ENCODE results near the gene ANKS1A. TPM values are rescaled to one million over a fixed set of nuclear protein-coding genes. Genes with fewer than 3 reads are reported as not detected.
A peak's percentile ranks its signal among the peaks of the same experiment; 100 is the strongest.

Gene ANKS1A
- total RNA-seq, 2 donors from 2014 or later = 26.7 to 30.9 TPM

GRCh38 chr6:35091346-35092083 lies 202.5 kb downstream of the ANKS1A start:
- no peak for DNase-seq (ENCODE audit: low spot score)
- peaks cover 30% of the 10 kb centered on the region for H3K36me3 ChIP-seq
- no peak overlapping the region for H3K27ac ChIP-seq
- no peaks in the 10 kb centered on the region for H3K27me3 ChIP-seq
- no peaks in the 10 kb centered on the region for H3K9me3 ChIP-seq
- TF ChIP-seq, protein P1, sequence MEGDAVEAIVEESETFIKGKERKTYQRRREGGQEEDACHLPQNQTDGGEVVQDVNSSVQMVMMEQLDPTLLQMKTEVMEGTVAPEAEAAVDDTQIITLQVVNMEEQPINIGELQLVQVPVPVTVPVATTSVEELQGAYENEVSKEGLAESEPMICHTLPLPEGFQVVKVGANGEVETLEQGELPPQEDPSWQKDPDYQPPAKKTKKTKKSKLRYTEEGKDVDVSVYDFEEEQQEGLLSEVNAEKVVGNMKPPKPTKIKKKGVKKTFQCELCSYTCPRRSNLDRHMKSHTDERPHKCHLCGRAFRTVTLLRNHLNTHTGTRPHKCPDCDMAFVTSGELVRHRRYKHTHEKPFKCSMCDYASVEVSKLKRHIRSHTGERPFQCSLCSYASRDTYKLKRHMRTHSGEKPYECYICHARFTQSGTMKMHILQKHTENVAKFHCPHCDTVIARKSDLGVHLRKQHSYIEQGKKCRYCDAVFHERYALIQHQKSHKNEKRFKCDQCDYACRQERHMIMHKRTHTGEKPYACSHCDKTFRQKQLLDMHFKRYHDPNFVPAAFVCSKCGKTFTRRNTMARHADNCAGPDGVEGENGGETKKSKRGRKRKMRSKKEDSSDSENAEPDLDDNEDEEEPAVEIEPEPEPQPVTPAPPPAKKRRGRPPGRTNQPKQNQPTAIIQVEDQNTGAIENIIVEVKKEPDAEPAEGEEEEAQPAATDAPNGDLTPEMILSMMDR (IDR thresholded peaks at IDR 0.05) = no peak
- no peak overlapping the region for H3K4me3 ChIP-seq
- peaks cover 0 to 58% of the 10 kb centered on the region in 2 donors for H3K4me1 ChIP-seq

- TF ChIP-seq, protein P1 (IDR thresholded peaks at IDR 0.05) = no peak
- DNase-seq (ENCODE audit: low spot score) = no peak
- no peak overlapping the region for H3K4me3 ChIP-seq
- H3K27me3 ChIP-seq = no peaks in the 10 kb centered on the region
- peaks cover 0 to 60% of the 10 kb centered on the region in 2 donors for H3K4me1 ChIP-seq
- H3K27ac ChIP-seq = peak overlapping the region; percentile 19 to 20
- peaks cover 20% of the 10 kb centered on the region for H3K36me3 ChIP-seq
- H3K9me3 ChIP-seq = no peaks in the 10 kb centered on the region
Observed at GRCh38 chr6:35092362-35093117, 203.5 kb downstream of the ANKS1A start.

GRCh38 chr6:35093118-35093445 lies 204.0 kb downstream of the ANKS1A start:
- DNase-seq (ENCODE audit: low spot score) = no peak
- H3K36me3 ChIP-seq = peaks cover 15% of the 10 kb centered on the region
- TF ChIP-seq, protein P1 (IDR thresholded peaks at IDR 0.05) = no peak
- H3K4me1 ChIP-seq = peaks cover 0 to 56% of the 10 kb centered on the region in 2 donors
- H3K4me3 ChIP-seq = no peak overlapping the region
- H3K27ac ChIP-seq = peak overlapping the region; percentile 19 to 20
- H3K27me3 ChIP-seq = no peaks in the 10 kb centered on the region
- no peaks in the 10 kb centered on the region for H3K9me3 ChIP-seq

- DNase-seq (ENCODE audit: low spot score) = no peak
- Histone ChIP-seq H3K4me3 (no peak overlapping the region), H3K27ac (peak overlapping the region in 1 of 2 donors; percentile 20), H3K9me3 (no peaks in the 10 kb centered on the region), H3K36me3 (peaks cover 8% of the 10 kb centered on the region), H3K4me1 (peaks cover 0 to 55% of the 10 kb centered on the region in 2 donors), H3K27me3 (no peaks in the 10 kb centered on the region)
- TF ChIP-seq, protein P1 (IDR thresholded peaks at IDR 0.05) = no peak
Observed at GRCh38 chr6:35093783-35094182, 204.7 kb downstream of the ANKS1A start.

DNA sequence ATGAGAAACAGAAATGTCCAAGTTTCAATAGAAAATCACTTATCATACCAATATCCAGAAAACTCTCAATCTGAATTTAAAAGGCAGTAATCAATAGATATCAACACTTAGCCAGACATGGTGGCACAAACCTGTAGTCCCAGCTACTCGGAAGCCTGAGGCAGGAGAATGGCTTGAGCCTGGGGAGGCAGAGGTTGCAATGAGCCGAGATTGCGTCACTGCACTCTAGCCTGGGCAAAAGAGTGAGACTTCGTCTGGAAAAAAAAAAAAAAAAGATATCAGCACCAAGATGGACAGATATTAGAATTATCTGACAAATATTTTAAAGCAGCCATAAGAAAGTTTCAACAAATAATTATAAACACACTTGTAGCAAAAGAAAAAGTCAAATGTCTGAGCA lies 205.1 kb downstream of the ANKS1A start:
- no peaks in the 10 kb centered on the region for H3K27me3 ChIP-seq
- H3K36me3 ChIP-seq = peaks cover 4% of the 10 kb centered on the region
- no peaks in the 10 kb centered on the region for H3K9me3 ChIP-seq
- no peak overlapping the region for H3K27ac ChIP-seq
- peaks cover 0 to 51% of the 10 kb centered on the region in 2 donors for H3K4me1 ChIP-seq
- DNase-seq (ENCODE audit: low spot score) = no peak
- TF ChIP-seq, protein P1 (IDR thresholded peaks at IDR 0.05) = no peak
- H3K4me3 ChIP-seq = no peak overlapping the region
